Mucosa of descending colon (tissue), 3 donors: ENCODE measurements around the gene NPFFR1. TPM values are rescaled to one million over a fixed set of nuclear protein-coding genes. Genes with fewer than 3 reads are reported as not detected.
A peak's percentile ranks its signal among the peaks of the same experiment; 100 is the strongest.
"Not testable (repeated sequence)": the region's sequence is repeated elsewhere in the genome, so short reads cannot be mapped to it uniquely, and the experiment has no call there.

Experiments used
- ATAC-seq: fragments of 200-7000 bp; cut with Tn5 transposase; one replicate; pipeline ENCODE4 v1.9.1; 2020; ENCODE audit warnings: mild to moderate bottlenecking, moderate library complexity
- DNase-seq, 3 donors: peaks; one replicate each; pipeline ENCODE4 v3.0.0-alpha.2; 2020
- H3K36me3 ChIP-seq: fragments of 200-600 bp; one replicate; pipeline ENCODE4 v1.8.0; 2021; ENCODE audit warnings: low read depth, mild to moderate bottlenecking
- H3K4me1 ChIP-seq: fragments of 200-600 bp; one replicate; pipeline ENCODE4 v1.8.0; 2021; ENCODE audit warnings: low read depth, mild to moderate bottlenecking
- H3K4me3 ChIP-seq: fragments of 200-600 bp; one replicate; pipeline ENCODE4 v1.8.0; 2021; ENCODE audit warnings: mild to moderate bottlenecking
- H3K9me3 ChIP-seq: fragments of 200-600 bp; one replicate; pipeline ENCODE4 v1.8.0; 2021; ENCODE audit warnings: mild to moderate bottlenecking
- intact Hi-C, 2 donors: fragments of 100-400 bp; cut with DNase I in 1 of 2; cut with micrococcal nuclease in 1 of 2; formaldehyde crosslinking; loops; one replicate each; pipeline versions ENCODE4 v1.11.0 to v1.11.1; 2022; cut with DNase I, micrococcal nuclease
- total RNA-seq, 3 donors: library from RNA; stranded (reverse); fragmentation: NEBNext Ultra II Directional in 2 of 3; extraction: Animal tissue kit (Norgen Biotek cat#: 25700) in 2 of 3; gene quantifications; one replicate each; pipeline versions ENCODE4 v1.2.1 to v1.2.4, GENCODE V29; 2021 to 2023
- TF ChIP-seq, protein P1 (sequence below): fragments of 200-600 bp; IDR thresholded peaks from one replicate; pipeline ENCODE4 v1.8.0; 2022; ENCODE audit warnings: antibody characterized with exemption, mild to moderate bottlenecking
- donor health status: DM: no; HTN: no; CAD: no; lungs with moderate emphysema.
- donor health status: DM: no; HTN: no; CAD: no.
- donor health status: DM: no; HTN: yes; CAD: no.

Gene NPFFR1
- total RNA-seq, 3 donors from 2014 or later: 0.06 to 0.10 (median 0.06) TPM

DNA sequence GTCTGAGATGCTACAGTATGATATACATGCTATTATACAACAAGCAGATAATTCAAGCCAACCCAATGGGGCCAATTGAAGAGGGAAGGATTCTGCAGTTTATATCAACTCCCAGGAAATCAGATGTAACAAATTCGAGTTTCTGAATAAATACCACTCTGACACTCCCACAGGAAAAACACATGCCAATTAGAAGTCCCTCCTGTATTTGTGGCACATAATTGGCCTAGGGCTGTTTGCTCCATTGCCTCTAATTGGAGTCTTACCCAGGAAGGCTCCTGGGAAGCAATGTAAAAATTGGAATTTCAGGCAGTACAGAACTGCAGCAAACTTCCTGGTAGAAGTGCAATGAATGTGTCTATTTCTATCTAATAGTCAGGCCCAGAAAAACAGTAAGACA lies 55.3 kb downstream of the NPFFR1 start:
- Histone ChIP-seq H3K9me3 (no peaks in the 10 kb centered on the region), H3K36me3 (no peaks in the 10 kb centered on the region), H3K4me3 (no peak overlapping the region), H3K4me1 (peaks cover 36% of the 10 kb centered on the region)
- intact Hi-C loops: loop anchor here (5.0 to 10.0 kb wide), 2 partner anchors 134 to 136 kb away; no protein-coding TSS in a partner anchor
- ATAC-seq (no peak), DNase-seq (no peak)
- TF ChIP-seq, protein P1, sequence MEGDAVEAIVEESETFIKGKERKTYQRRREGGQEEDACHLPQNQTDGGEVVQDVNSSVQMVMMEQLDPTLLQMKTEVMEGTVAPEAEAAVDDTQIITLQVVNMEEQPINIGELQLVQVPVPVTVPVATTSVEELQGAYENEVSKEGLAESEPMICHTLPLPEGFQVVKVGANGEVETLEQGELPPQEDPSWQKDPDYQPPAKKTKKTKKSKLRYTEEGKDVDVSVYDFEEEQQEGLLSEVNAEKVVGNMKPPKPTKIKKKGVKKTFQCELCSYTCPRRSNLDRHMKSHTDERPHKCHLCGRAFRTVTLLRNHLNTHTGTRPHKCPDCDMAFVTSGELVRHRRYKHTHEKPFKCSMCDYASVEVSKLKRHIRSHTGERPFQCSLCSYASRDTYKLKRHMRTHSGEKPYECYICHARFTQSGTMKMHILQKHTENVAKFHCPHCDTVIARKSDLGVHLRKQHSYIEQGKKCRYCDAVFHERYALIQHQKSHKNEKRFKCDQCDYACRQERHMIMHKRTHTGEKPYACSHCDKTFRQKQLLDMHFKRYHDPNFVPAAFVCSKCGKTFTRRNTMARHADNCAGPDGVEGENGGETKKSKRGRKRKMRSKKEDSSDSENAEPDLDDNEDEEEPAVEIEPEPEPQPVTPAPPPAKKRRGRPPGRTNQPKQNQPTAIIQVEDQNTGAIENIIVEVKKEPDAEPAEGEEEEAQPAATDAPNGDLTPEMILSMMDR: no peak

DNA sequence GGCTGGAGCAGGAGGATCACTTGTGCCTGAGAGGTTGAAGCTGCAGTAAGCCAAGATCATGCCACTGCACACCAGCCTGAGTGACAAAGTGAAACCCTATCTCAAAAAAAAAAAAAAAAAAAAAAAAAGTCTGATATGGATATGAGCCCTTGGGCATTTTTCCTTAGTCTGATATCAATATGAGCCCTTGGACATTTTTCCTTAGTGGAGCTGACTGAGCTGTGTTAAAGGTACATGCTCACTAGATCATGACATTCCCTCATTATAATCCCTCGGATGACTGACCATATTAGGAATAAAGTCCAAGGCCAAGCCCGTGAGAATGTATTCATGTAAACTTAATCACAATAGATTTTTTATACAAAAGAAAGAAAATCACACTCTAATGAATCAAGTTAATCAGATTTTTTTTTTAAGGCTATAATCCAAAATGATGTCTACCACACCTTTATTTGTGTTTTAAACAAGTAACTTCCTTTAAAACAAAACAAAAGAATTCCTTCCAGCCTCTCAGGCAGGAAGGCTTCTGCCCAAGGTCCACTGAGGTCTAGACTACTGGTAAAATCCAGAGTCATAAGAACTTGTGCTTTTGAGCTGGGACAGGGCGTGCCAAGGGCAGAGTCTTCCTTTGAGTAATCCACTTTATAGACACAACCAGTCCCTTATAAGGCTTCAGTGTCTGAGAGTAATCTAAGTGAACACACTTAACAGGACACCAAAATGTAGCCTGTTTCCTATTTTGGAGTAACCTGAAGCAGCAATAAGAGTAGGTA lies 56.1 kb downstream of the NPFFR1 start:
- intact Hi-C loops: loop anchor here (5.0 to 10.0 kb wide), 2 partner anchors 135 to 137 kb away; no protein-coding TSS in a partner anchor
- Histone ChIP-seq H3K9me3 (no peaks in the 10 kb centered on the region), H3K36me3 (no peaks in the 10 kb centered on the region), H3K4me3 (no peak overlapping the region), H3K4me1 (peaks cover 36% of the 10 kb centered on the region)
- DNase-seq (peak; percentile 71 to 80 (median 72)), ATAC-seq (peak; percentile 89)
- TF ChIP-seq, protein P1: no peak

DNA sequence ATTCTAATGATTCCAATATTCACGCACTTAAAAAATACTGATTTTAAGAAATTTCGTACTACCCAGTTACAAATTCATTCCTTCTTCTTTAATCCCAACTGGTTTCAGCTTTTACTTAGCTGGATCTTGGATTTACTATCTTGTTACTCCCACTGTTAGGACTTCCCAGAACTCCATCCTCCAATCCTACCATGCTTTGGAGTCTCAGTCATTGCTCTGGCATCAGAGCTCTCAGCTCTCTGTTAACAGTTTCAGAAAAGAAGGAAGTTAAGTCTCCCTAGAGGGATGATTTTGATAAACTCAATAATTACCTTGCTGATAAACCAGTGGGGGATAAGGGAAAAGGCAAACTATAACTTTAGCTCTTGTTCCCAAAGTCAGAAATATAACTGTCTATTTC lies 60.1 kb downstream of the NPFFR1 start:
- intact Hi-C loops: loop anchor here in 1 of 2 donors (10.0 kb wide), 1 partner anchor 141 kb away; no protein-coding TSS in a partner anchor
- Histone ChIP-seq H3K4me1 (peaks cover 12% of the 10 kb centered on the region), H3K9me3 (no peaks in the 10 kb centered on the region), H3K36me3 (no peaks in the 10 kb centered on the region), H3K4me3 (no peak overlapping the region)
- ATAC-seq: no peak
- DNase-seq: no peak
- TF ChIP-seq, protein P1: no peak

DNA sequence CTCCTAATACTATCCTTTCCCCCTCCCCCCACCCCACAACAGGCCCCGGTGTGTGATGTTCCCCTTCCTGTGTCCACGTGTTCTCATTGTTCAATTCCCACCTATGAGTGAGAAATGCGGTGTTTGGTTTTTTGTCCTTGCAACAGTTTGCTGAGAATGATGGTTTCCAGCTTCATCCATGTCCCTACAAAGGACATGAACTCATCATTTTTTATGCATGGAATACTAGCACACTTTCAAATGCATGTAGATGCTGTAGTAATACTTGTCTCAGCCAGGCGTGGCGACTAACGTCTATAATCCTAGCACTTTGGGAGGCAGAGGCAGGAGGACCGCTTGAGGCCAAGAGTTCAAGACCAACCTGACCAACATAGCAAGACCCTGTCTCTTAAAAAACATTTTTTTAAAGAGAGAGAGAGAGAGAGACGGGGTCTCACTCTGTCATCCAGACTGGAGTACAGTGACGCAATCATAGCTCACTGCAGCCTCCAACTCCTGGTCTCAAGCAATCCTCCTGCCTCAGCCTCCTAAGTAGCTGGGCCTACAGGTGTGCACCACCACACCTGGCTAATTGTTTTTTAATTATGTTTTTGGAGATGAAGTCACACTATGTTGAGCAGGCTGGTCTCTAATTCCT lies 60.9 kb downstream of the NPFFR1 start:
- H3K9me3 ChIP-seq, H3K36me3 ChIP-seq, H3K4me1 ChIP-seq, ATAC-seq, H3K4me3 ChIP-seq, DNase-seq: not testable (repeated sequence)
- intact Hi-C loops: loop anchor here in 1 of 2 donors (10.0 kb wide), 1 partner anchor 142 kb away; no protein-coding TSS in a partner anchor

DNA sequence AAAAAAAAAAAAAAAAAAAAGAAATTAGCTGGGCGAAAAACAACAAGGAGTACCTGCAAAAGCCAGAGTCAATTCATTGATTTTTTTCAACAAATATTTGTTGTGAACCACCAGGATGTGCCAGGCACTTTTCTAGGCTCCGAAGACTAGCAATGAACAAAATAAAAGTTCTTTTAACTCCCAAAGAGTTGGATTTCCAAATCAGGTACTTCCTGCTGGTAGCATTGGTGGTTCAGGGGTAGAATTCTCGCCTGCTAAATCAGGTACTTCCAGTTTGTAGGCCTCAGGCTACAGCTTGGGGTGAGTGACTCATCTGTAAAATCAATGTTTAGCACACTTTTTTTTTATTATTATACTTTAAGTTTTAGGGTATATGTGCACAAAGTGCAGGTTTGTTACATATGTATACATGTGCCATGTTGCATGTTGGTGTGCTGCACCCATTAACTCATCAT lies 61.4 kb downstream of the NPFFR1 start:
- DNase-seq (no peak), ATAC-seq (peak; percentile 28)
- H3K4me1 ChIP-seq: no peaks in the 10 kb centered on the region
- intact Hi-C loops: loop anchor here in 1 of 2 donors (10.0 kb wide), 1 partner anchor 142 kb away; no protein-coding TSS in a partner anchor
- H3K9me3 ChIP-seq: no peaks in the 10 kb centered on the region
- TF ChIP-seq, protein P1: no peak
- no peak overlapping the region for H3K4me3 ChIP-seq
- H3K36me3 ChIP-seq: no peaks in the 10 kb centered on the region

DNA sequence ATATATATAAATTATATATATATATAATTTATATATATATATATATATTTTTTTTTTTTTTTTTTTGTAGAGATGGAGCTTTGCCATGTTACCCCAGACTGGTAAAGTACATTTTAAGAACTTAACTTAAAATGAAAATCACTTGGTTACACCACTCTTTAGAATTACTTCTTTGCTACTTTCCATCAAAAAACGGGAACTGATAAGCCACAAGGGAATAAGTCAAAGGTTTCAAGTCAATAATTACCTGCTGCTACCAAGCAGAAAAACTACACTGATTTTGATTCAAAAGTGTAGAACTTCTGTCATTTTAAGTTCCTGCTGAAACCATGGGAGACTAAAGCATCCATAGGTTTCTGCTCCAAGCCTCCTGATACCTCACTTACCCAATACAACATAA lies 62.8 kb downstream of the NPFFR1 start:
- no peaks in the 10 kb centered on the region for H3K36me3 ChIP-seq
- DNase-seq (no peak), ATAC-seq (no peak)
- H3K9me3 ChIP-seq: no peaks in the 10 kb centered on the region
- intact Hi-C loops: loop anchor here in 1 of 2 donors (10.0 kb wide), 1 partner anchor 144 kb away; no protein-coding TSS in a partner anchor
- no peaks in the 10 kb centered on the region for H3K4me1 ChIP-seq
- no peak overlapping the region for H3K4me3 ChIP-seq
- TF ChIP-seq, protein P1: no peak
